ENCODE measurements around the gene HLTF.

- no peak for TF ChIP-seq CTCF (IDR thresholded peaks at IDR 0.05)
- no peak for TF ChIP-seq POLR2A (IDR thresholded peaks at IDR 0.05)
Observed at GRCh38 chr3:149101154-149101553, 14.8 kb upstream of the HLTF start.
